HepG2 (cell line): ENCODE measurements around the gene MDP1. TPM values are rescaled to one million over a fixed set of nuclear protein-coding genes. Genes with fewer than 3 reads are reported as not detected.

Source experiments
- ATF4 ChIP-seq, 2 experiments: fragments of 450-650 bp in 1 of 2; sonication (generic) in 1 of 2; formaldehyde crosslinking; IDR thresholded peaks; 2 replicates each; pipeline versions ENCODE4 v1.5.0 to v1.8.0; 2020 to 2022; ENCODE audit warnings: mild to moderate bottlenecking in 1 of 2, missing genetic modification reagents in 1 of 2
- BCLAF1 ChIP-seq: fragments of 450-650 bp; IDR thresholded peaks from 2 replicates; pipeline ENCODE4 v1.6.1; 2017; ENCODE audit warnings: mild to moderate bottlenecking
- BRF2 ChIP-seq: sonication (generic); formaldehyde crosslinking; IDR thresholded peaks from 2 replicates; pipeline ENCODE4 v1.8.1; 2022; ENCODE audit warnings: mild to moderate bottlenecking, missing genetic modification reagents
- HDAC6 ChIP-seq: fragments of 200-600 bp; sonication (generic); IDR thresholded peaks from 2 replicates; pipeline ENCODE4 v1.7.0; 2017; ENCODE audit warnings: mild to moderate bottlenecking, antibody characterized with exemption, low read length, low read depth
- HNRNPH1 ChIP-seq: fragments of 200-400 bp; formaldehyde crosslinking; optimal IDR thresholded peaks from 2 replicates; pipeline ENCODE3; 2017; ENCODE audit warnings: mild to moderate bottlenecking, low read depth, low read length
- IKZF1 ChIP-seq: fragments of 450-650 bp; IDR thresholded peaks from 2 replicates; pipeline ENCODE4 v1.7.1; 2016
- MTF2 ChIP-seq: sonication (generic); formaldehyde crosslinking; IDR thresholded peaks from 2 replicates; pipeline ENCODE4 v1.5.0; 2020; ENCODE audit warnings: missing genetic modification reagents, borderline replicate concordance
- PBX3 ChIP-seq: sonication (generic); formaldehyde crosslinking; IDR thresholded peaks from 2 replicates; pipeline ENCODE4 v1.8.1; 2023; ENCODE audit warnings: missing genetic modification reagents, inconsistent platforms, borderline replicate concordance
- SOX6 ChIP-seq, 2 experiments: fragments of 450-650 bp in 1 of 2; sonication (generic) in 1 of 2; formaldehyde crosslinking in 1 of 2; IDR thresholded peaks; 2 replicates each; pipeline versions ENCODE4 v1.4.0 to v1.6.1; 2017 to 2020; ENCODE audit warnings: antibody characterized with exemption in 1 of 2, mild to moderate bottlenecking in 1 of 2, missing genetic modification reagents in 1 of 2
- SPEN ChIP-seq: sonication (generic); formaldehyde crosslinking; IDR thresholded peaks from 2 replicates; pipeline ENCODE4 v1.5.1; 2020; ENCODE audit warnings: low read depth, mild to moderate bottlenecking, missing genetic modification reagents
- ZBTB10 ChIP-seq: sonication (generic); formaldehyde crosslinking; IDR thresholded peaks from 2 replicates; pipeline ENCODE4 v1.4.0; 2020; ENCODE audit warnings: missing genetic modification reagents, borderline replicate concordance
- ZKSCAN5 ChIP-seq: sonication (generic); formaldehyde crosslinking; IDR thresholded peaks from 2 replicates; pipeline ENCODE4 v1.5.1; 2020; ENCODE audit warnings: mild to moderate bottlenecking, missing genetic modification reagents
- ZMYM4 ChIP-seq: sonication (generic); formaldehyde crosslinking; IDR thresholded peaks from 2 replicates; pipeline ENCODE4 v1.8.1; 2023; ENCODE audit warnings: mild to moderate bottlenecking, missing genetic modification reagents
- ZNF574 ChIP-seq: sonication (generic); formaldehyde crosslinking; IDR thresholded peaks from 2 replicates; pipeline ENCODE4 v1.4.0; 2020; ENCODE audit warnings: missing genetic modification reagents
- ZNF7 ChIP-seq: IDR thresholded peaks from 2 replicates; pipeline ENCODE4 v1.6.1; 2016; ENCODE audit warnings: missing biosample characterization, missing genetic modification reagents
- ZNF883 ChIP-seq: sonication (generic); formaldehyde crosslinking; IDR thresholded peaks from 2 replicates; pipeline ENCODE4 v1.5.1; 2020; ENCODE audit warnings: mild to moderate bottlenecking, missing genetic modification reagents; ENCODE audit errors: not compliant biosample characterization
- polyA plus RNA-seq, 8 experiments: library from polyadenylated mRNA; depleted of rRNA in 3 of 8; stranded (reverse) in 7 of 8; unstranded in 1 of 8; fragments of >200 nt; fragmentation: Illumina TruSeq in 4 of 8; extraction: Trizol in 4 of 8; gene quantifications; 2 replicates each; pipeline versions ENCODE4 v1.2.1 to v1.2.3, GENCODE V29; 2011 to 2016; ENCODE audit warnings: low read depth in 4 of 8, missing spikeins in 1 of 8, mixed read lengths in 1 of 8; ENCODE audit not compliant: insufficient read depth in 1 of 8
- total RNA-seq, 5 experiments: library from RNA; depleted of rRNA; stranded (reverse); fragments of >200 nt; fragmentation: Illumina TruSeq; extraction: Trizol; gene quantifications; 2 replicates each; pipeline ENCODE4 v1.2.3, GENCODE V29; 2016; ENCODE audit warnings: low read depth in 1 of 5

MDP1 gene
- total and polyA plus RNA-seq, 2 of the 13 experiments (the other 11 are each of a cell fraction or from before 2014, with no cell fraction given), result 44.1 to 48.7 TPM

- TF ChIP-seq BRF2 (CRISPR knock-in tag) (peak; percentile 98), ZBTB10 (CRISPR knock-in tag) (peak; percentile 71; the same call in 1 of the 2 replicates), HNRNPH1 (peak; percentile 94), ZMYM4 (CRISPR knock-in tag) (peak; percentile 98), SOX6 (IDR thresholded peaks at IDR 0.05) (no peak), SOX6 (CRISPR knock-in tag; IDR thresholded peaks at IDR 0.05) (peak; percentile 92), BCLAF1 (no peak), HDAC6 (no peak), PBX3 (CRISPR knock-in tag) (peak; percentile 42), ZKSCAN5 (CRISPR knock-in tag) (peak; percentile 57; the same call in 1 of the 2 replicates), ZNF574 (CRISPR knock-in tag) (peak; percentile 98), ZNF883 (CRISPR knock-in tag) (peak; percentile 97), MTF2 (CRISPR knock-in tag) (peak; percentile 75), SPEN (CRISPR knock-in tag) (peak; percentile 100), IKZF1 (no peak), ZNF7 (CRISPR knock-in tag) (peak; percentile 67; the same call in 1 of the 2 replicates), ATF4 (CRISPR knock-in tag; IDR thresholded peaks at IDR 0.05) (no peak)
Measured at GRCh38 chr14:24188251-24189058, 27.4 kb downstream of the MDP1 start, which contains the start of gene IPO4 (continued).
